ENCODE data around the gene TMEM163. TPM values are rescaled to one million over a fixed set of nuclear protein-coding genes. Genes with fewer than 3 reads are reported as not detected.

TMEM163 gene
- total and polyA plus RNA-seq, 3 experiments from 2014 or later = 0.45 TPM; not detected in 2

GRCh38 chr2:134460583-134460998, 258.2 kb downstream of the TMEM163 start:
- Mint-ChIP-seq H3K4me1 (no peaks in the 10 kb centered on the region), H3K27me3 (peaks cover 0 to under 1% of the 10 kb centered on the region in 2 donors), H3K27ac (no peak overlapping the region), H3K36me3 (peaks cover 0 to 5% (median 0%) of the 10 kb centered on the region in 3 donors), H3K4me3 (no peak overlapping the region), H3K9me3 (no peaks in the 10 kb centered on the region)
- no peaks in the 10 kb centered on the region for H3K36me3 ChIP-seq (ENCODE audit: insufficient read depth, low read length)
- H3K4me3 ChIP-seq (ENCODE audit: low read length) = no peak overlapping the region
- POLR2A ChIA-PET = no interaction called here
- H3K4me1 ChIP-seq (ENCODE audit: insufficient read depth, low read length) = no peaks in the 10 kb centered on the region
- no peaks in the 10 kb centered on the region for H3K9me3 ChIP-seq (ENCODE audit: low read length)
- no peaks in the 10 kb centered on the region for H3K27me3 ChIP-seq (ENCODE audit: insufficient read depth, low read length, poor library complexity, severe bottlenecking)
- H3K27ac ChIP-seq (ENCODE audit: low read depth, low read length) = no peak overlapping the region
- DNase-seq = peak in 3 of 5 donors; percentile 5 to 57 (median 11)
- CTCF ChIA-PET = interaction anchor here (0.9 to 1.0 kb wide), 2 partner anchors 10 to 440 kb away, joined by 3 to 4 read pairs; no protein-coding TSS in a partner anchor

DNA sequence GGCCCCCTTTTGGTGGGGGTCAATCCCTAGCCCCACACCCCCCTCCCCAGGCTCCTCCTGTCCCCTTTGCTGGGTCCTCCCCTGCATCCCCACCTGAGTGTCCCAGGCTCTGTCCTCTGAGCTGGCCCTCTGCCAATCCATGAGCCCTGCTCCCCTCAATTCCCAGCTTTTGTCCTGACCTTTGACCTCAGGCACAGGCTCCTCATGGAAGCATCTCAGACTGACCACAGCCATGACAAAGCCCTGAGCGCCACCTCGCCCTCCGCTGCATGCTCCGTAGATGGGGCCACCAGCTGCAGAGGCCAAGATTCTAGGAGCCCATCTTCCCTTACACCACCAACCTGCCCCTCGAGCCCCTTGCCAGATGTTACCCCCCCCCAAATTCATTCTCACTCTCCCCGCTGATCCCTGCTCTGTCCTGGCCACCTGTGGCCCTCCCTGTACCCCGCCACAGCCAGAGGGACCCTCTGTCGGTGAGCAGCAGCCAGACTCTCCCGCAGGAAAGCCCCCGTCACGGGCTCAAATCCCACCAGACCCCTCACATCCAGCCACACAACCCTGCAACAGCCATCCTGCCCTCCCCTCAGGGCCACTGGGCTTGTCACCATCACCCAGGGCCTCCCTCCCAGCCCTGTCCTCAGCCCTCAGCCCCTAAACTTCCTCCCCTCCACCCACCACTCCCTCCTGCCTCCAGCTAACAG, 258.9 kb downstream of the TMEM163 start:
- Histone ChIP-seq H3K27me3 (ENCODE audit: insufficient read depth, low read length, poor library complexity, severe bottlenecking) (no peaks in the 10 kb centered on the region), H3K4me1 (ENCODE audit: insufficient read depth, low read length) (no peaks in the 10 kb centered on the region), H3K4me3 (ENCODE audit: low read length) (no peak overlapping the region), H3K9me3 (ENCODE audit: low read length) (no peaks in the 10 kb centered on the region), H3K36me3 (ENCODE audit: insufficient read depth, low read length) (no peaks in the 10 kb centered on the region), H3K27ac (ENCODE audit: low read depth, low read length) (no peak overlapping the region)
- Mint-ChIP-seq H3K36me3 (peaks cover 0 to 12% (median 0%) of the 10 kb centered on the region in 3 donors), H3K27me3 (no peaks in the 10 kb centered on the region), H3K4me3 (no peak overlapping the region), H3K4me1 (no peaks in the 10 kb centered on the region), H3K9me3 (no peaks in the 10 kb centered on the region), H3K27ac (peak overlapping the region in 2 of 8 donors; percentile 60 to 85)
- no peak for DNase-seq
- CTCF ChIA-PET = interaction anchor here (0.9 to 1.0 kb wide), 2 partner anchors 9 to 441 kb away, joined by 3 to 4 read pairs; no protein-coding TSS in a partner anchor
- POLR2A ChIA-PET = no interaction called here

DNA sequence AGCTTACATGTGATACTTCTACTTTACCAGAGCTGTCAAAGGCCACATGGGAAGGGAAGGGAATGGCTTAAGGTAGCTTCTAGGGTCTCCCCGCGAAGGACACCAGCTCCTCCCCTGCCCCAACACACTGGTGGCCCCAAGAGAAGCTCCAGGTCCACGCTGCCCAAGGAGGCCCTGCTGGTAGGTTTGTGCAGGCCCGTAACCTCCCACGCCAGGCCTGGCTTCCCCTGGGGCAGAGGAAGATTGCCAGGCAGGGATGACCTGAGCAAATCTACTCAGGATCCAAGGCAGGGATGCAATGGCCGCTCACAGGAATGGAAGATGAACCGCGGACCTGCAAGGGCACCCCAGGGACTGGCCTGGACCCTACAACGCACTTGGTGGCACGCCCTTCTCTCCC, 259.9 kb downstream of the TMEM163 start:
- no peak overlapping the region for H3K27ac Mint-ChIP-seq
- no peaks in the 10 kb centered on the region for H3K4me1 ChIP-seq (ENCODE audit: insufficient read depth, low read length)
- H3K4me1 Mint-ChIP-seq = no peaks in the 10 kb centered on the region
- POLR2A ChIA-PET = no interaction called here
- no peaks in the 10 kb centered on the region for H3K27me3 ChIP-seq (ENCODE audit: insufficient read depth, low read length, poor library complexity, severe bottlenecking)
- H3K36me3 ChIP-seq (ENCODE audit: insufficient read depth, low read length) = no peaks in the 10 kb centered on the region
- no peak overlapping the region for H3K4me3 ChIP-seq (ENCODE audit: low read length)
- H3K27ac ChIP-seq (ENCODE audit: low read depth, low read length) = no peak overlapping the region
- H3K36me3 Mint-ChIP-seq = peaks cover 0 to 21% (median 0%) of the 10 kb centered on the region in 3 donors
- no peaks in the 10 kb centered on the region for H3K27me3 Mint-ChIP-seq
- no peak for DNase-seq
- H3K9me3 ChIP-seq (ENCODE audit: low read length) = no peaks in the 10 kb centered on the region
- no peak overlapping the region for H3K4me3 Mint-ChIP-seq
- no peaks in the 10 kb centered on the region for H3K9me3 Mint-ChIP-seq
- CTCF ChIA-PET = no interaction called here

- no peak overlapping the region for H3K4me3 ChIP-seq (ENCODE audit: low read length)
- Mint-ChIP-seq H3K36me3 (peaks cover 0 to 23% (median 0%) of the 10 kb centered on the region in 3 donors), H3K27me3 (no peaks in the 10 kb centered on the region), H3K4me3 (no peak overlapping the region), H3K27ac (no peak overlapping the region), H3K4me1 (no peaks in the 10 kb centered on the region), H3K9me3 (no peaks in the 10 kb centered on the region)
- H3K9me3 ChIP-seq (ENCODE audit: low read length) = no peaks in the 10 kb centered on the region
- POLR2A ChIA-PET = no interaction called here
- no peaks in the 10 kb centered on the region for H3K4me1 ChIP-seq (ENCODE audit: insufficient read depth, low read length)
- no peak for DNase-seq
- CTCF ChIA-PET = no interaction called here
- H3K27me3 ChIP-seq (ENCODE audit: insufficient read depth, low read length, poor library complexity, severe bottlenecking) = no peaks in the 10 kb centered on the region
- H3K36me3 ChIP-seq (ENCODE audit: insufficient read depth, low read length) = no peaks in the 10 kb centered on the region
- H3K27ac ChIP-seq (ENCODE audit: low read depth, low read length) = no peak overlapping the region
Observed at GRCh38 chr2:134458473-134458853, 260.3 kb downstream of the TMEM163 start.

DNA sequence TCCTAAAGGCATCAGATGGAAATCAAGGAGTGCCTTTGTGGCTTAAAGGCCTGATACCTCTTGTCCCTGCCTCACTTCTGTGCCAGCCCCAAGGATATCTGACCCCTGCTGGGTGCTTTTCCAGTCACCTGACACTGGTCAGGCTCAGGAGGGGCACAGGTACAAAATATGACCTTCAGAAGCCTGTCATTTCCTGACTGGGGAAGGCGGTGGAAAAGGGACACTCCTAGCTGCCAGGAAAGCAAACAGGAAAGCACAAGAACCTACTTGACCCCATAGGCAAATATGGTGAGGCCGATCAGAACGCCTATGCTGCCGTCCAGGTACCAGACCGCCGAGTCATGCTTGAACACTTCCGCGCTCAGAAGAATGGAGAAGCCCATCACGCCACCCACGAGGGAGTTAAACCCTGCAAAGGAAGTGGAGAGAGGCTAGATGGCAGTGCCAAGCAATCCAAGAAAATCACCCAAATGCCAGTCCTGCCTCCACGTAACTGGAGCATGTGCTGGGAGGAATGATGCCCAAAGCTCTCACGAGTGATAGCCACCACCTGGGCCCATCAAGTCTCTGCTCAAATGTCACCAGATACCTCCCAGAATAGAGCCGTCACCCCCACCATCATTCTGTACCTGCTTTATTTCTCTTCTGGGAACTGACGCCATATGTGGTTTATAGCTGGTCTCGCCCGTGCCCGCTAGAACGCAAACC, 260.9 kb downstream of the TMEM163 start:
- DNase-seq = no peak
- H3K36me3 ChIP-seq (ENCODE audit: insufficient read depth, low read length) = no peaks in the 10 kb centered on the region
- H3K4me3 ChIP-seq (ENCODE audit: low read length) = no peak overlapping the region
- no peaks in the 10 kb centered on the region for H3K4me1 ChIP-seq (ENCODE audit: insufficient read depth, low read length)
- H3K27me3 ChIP-seq (ENCODE audit: insufficient read depth, low read length, poor library complexity, severe bottlenecking) = no peaks in the 10 kb centered on the region
- H3K4me3 Mint-ChIP-seq = no peak overlapping the region
- H3K9me3 Mint-ChIP-seq = no peaks in the 10 kb centered on the region
- H3K9me3 ChIP-seq (ENCODE audit: low read length) = no peaks in the 10 kb centered on the region
- H3K27ac Mint-ChIP-seq = peak overlapping the region in 1 of 8 donors; percentile 19
- ChIA-PET POLR2A (no interaction called here), CTCF (no interaction called here)
- no peaks in the 10 kb centered on the region for H3K4me1 Mint-ChIP-seq
- H3K27ac ChIP-seq (ENCODE audit: low read depth, low read length) = no peak overlapping the region
- H3K36me3 Mint-ChIP-seq = peaks cover 0 to 25% (median 0%) of the 10 kb centered on the region in 3 donors
- no peaks in the 10 kb centered on the region for H3K27me3 Mint-ChIP-seq

DNA sequence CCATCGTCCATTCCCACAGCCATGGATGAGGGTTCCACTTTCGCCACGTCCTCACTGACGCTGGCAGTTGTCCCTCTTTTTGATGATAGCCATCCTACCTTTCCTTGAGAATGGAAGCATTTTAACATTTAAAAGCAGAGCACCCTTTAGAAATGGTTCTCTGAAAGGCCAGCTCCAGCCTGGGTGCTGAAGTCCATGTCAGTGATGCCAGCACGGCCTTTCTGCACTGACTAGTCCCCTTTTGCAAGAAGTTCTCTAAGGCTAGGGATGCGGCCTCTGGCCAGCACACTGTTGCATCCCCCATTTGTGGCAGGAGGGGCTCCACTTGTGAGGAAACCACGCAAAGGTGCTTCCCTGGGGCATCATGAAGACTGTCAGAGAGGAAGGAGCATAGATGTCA, 261.4 kb downstream of the TMEM163 start:
- Mint-ChIP-seq H3K4me1 (no peaks in the 10 kb centered on the region), H3K27me3 (no peaks in the 10 kb centered on the region), H3K4me3 (no peak overlapping the region), H3K36me3 (peaks cover 0 to 28% (median 0%) of the 10 kb centered on the region in 3 donors), H3K9me3 (no peaks in the 10 kb centered on the region), H3K27ac (peak overlapping the region in 1 of 8 donors; percentile 65)
- H3K36me3 ChIP-seq (ENCODE audit: insufficient read depth, low read length) = no peaks in the 10 kb centered on the region
- DNase-seq = no peak
- CTCF ChIA-PET = no interaction called here
- H3K27me3 ChIP-seq (ENCODE audit: insufficient read depth, low read length, poor library complexity, severe bottlenecking) = no peaks in the 10 kb centered on the region
- POLR2A ChIA-PET = no interaction called here
- no peak overlapping the region for H3K4me3 ChIP-seq (ENCODE audit: low read length)
- H3K27ac ChIP-seq (ENCODE audit: low read depth, low read length) = no peak overlapping the region
- H3K9me3 ChIP-seq (ENCODE audit: low read length) = no peaks in the 10 kb centered on the region
- H3K4me1 ChIP-seq (ENCODE audit: insufficient read depth, low read length) = no peaks in the 10 kb centered on the region

- H3K36me3 Mint-ChIP-seq = peaks cover 0 to 43% (median 0%) of the 10 kb centered on the region in 3 donors
- ChIA-PET CTCF (no interaction called here), POLR2A (no interaction called here)
- H3K27ac ChIP-seq (ENCODE audit: low read depth, low read length) = no peak overlapping the region
- no peaks in the 10 kb centered on the region for H3K27me3 ChIP-seq (ENCODE audit: insufficient read depth, low read length, poor library complexity, severe bottlenecking)
- no peaks in the 10 kb centered on the region for H3K9me3 Mint-ChIP-seq
- H3K36me3 ChIP-seq (ENCODE audit: insufficient read depth, low read length) = no peaks in the 10 kb centered on the region
- no peaks in the 10 kb centered on the region for H3K4me1 ChIP-seq (ENCODE audit: insufficient read depth, low read length)
- H3K9me3 ChIP-seq (ENCODE audit: low read length) = no peaks in the 10 kb centered on the region
- H3K4me1 Mint-ChIP-seq = peaks cover 0 to 4% (median 0%) of the 10 kb centered on the region in 3 donors
- no peak overlapping the region for H3K4me3 ChIP-seq (ENCODE audit: low read length)
- DNase-seq = no peak
- peaks cover 0 to 2% of the 10 kb centered on the region in 2 donors for H3K27me3 Mint-ChIP-seq
- H3K27ac Mint-ChIP-seq = peak overlapping the region in 1 of 8 donors; percentile 6
- H3K4me3 Mint-ChIP-seq = no peak overlapping the region
Observed at GRCh38 chr2:134455426-134455825, 263.4 kb downstream of the TMEM163 start.

DNA sequence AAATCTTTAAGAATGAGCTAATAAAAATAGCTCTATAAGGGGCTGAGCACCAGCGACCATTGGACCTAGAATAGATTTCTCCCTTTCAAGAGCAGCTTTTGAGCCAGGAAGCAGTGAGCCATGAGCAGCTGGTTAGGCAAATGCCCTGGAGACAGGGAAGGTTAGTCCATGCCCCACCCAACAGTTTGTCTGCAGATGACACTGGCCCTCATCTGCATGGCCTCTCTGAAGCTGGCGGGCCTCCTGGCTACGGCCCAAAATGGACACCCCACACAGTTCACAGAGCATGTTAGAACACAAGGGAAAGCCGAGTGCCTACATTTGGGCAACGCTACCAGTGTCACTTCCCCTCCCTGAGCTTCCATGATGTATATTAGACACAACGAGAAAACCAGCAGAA, 263.9 kb downstream of the TMEM163 start:
- H3K4me1 Mint-ChIP-seq = peaks cover 0 to 4% (median 0%) of the 10 kb centered on the region in 3 donors
- H3K27ac Mint-ChIP-seq = no peak overlapping the region
- peaks cover 0 to 48% (median 0%) of the 10 kb centered on the region in 3 donors for H3K36me3 Mint-ChIP-seq
- CTCF ChIA-PET = no interaction called here
- Histone ChIP-seq H3K27me3 (ENCODE audit: insufficient read depth, low read length, poor library complexity, severe bottlenecking) (no peaks in the 10 kb centered on the region), H3K4me1 (ENCODE audit: insufficient read depth, low read length) (no peaks in the 10 kb centered on the region), H3K27ac (ENCODE audit: low read depth, low read length) (no peak overlapping the region), H3K36me3 (ENCODE audit: insufficient read depth, low read length) (no peaks in the 10 kb centered on the region), H3K9me3 (ENCODE audit: low read length) (no peaks in the 10 kb centered on the region), H3K4me3 (ENCODE audit: low read length) (no peak overlapping the region)
- peaks cover 0 to 2% of the 10 kb centered on the region in 2 donors for H3K27me3 Mint-ChIP-seq
- DNase-seq = no peak
- H3K9me3 Mint-ChIP-seq = no peaks in the 10 kb centered on the region
- H3K4me3 Mint-ChIP-seq = no peak overlapping the region
- POLR2A ChIA-PET = no interaction called here
